ENCODE measurements around the gene ZNF423.

GRCh38 chr16:49610983-49611382, 244.9 kb downstream of the ZNF423 start:
- TF ChIP-seq TFAM (CRISPR knock-in tag; conservative IDR thresholded peaks at IDR 0.05) (no peak), ATF2 (CRISPR knock-in tag; IDR thresholded peaks at IDR 0.05) (no peak), JUNB (CRISPR knock-in tag; conservative IDR thresholded peaks at IDR 0.05) (no peak), ZBTB7A (IDR thresholded peaks at IDR 0.05; ENCODE audit: borderline replicate concordance, control insufficient read depth, low read depth, low read length) (no peak)
